IMR-90 (cell line): ENCODE results near the gene HSP90AB1. TPM values are rescaled to one million over a fixed set of nuclear protein-coding genes. Genes with fewer than 3 reads are reported as not detected.

Source experiments
- ATAC-seq: fragments of 200-7000 bp; cut with Tn5 transposase; 2 replicates; pipeline ENCODE4 v1.9.1; 2020; ENCODE audit warnings: low read depth, mild to moderate bottlenecking, moderate library complexity
- BruUV-seq: library from RNA; stranded (reverse); fragments of 400-500 nt; replicated peaks from 2 replicates; lab custom pipeline; 2021; lab: Mats Ljungman, UMichigan
- CTCF ChIA-PET: fragments of 300-600 bp; formaldehyde crosslinking; extraction: SDS; loops from one replicate; lab custom pipeline; 2021; ENCODE audit warnings: antibody characterized with exemption; lab: Yijun Ruan, JAX
- POLR2A ChIA-PET: fragments of 300-600 bp; sonication (Branson Sonifier 250); formaldehyde crosslinking; loops from one replicate; lab custom pipeline; 2022; ENCODE audit warnings: antibody characterized with exemption; ENCODE audit not compliant: unreplicated experiment; lab: Charles Lee
- DNase-seq: peaks from one replicate; pipeline ENCODE4 v3.0.0; 2013
- H2AFZ ChIP-seq: replicated peaks from 2 replicates; pipeline ENCODE3; 2013; ENCODE audit warnings: low read length, mild to moderate bottlenecking; ENCODE audit not compliant: poor library complexity
- H2AK5ac ChIP-seq: 2 replicates; pipeline ENCODE4 v1.6.1; 2013; ENCODE audit warnings: low read depth, low read length, inconsistent platforms
- H2AK9ac ChIP-seq: replicated peaks from 2 replicates; pipeline ENCODE3; 2013; ENCODE audit warnings: mild to moderate bottlenecking, low read depth, low read length, moderate library complexity; ENCODE audit not compliant: poor library complexity
- H2BK120ac ChIP-seq: 2 replicates; pipeline ENCODE4 v1.6.1; 2013; ENCODE audit warnings: low read depth, low read length, inconsistent platforms
- H2BK15ac ChIP-seq: 3 replicates; pipeline ENCODE4 v1.6.1; 2013; ENCODE audit warnings: low read depth, low read length, inconsistent platforms
- H2BK20ac ChIP-seq: 2 replicates; pipeline ENCODE4 v1.6.1; 2013; ENCODE audit warnings: low read depth, mild to moderate bottlenecking, inconsistent platforms, low read length, moderate library complexity
- H2BK5ac ChIP-seq: 2 replicates; pipeline ENCODE4 v1.6.1; 2013; ENCODE audit warnings: mild to moderate bottlenecking, low read depth, low read length, inconsistent platforms; ENCODE audit not compliant: poor library complexity, severe bottlenecking
- H3K14ac ChIP-seq: replicated peaks from 2 replicates; pipeline ENCODE4 v1.6.1; 2013; ENCODE audit warnings: low read depth, low read length, inconsistent platforms
- H3K18ac ChIP-seq: 2 replicates; pipeline ENCODE4 v1.6.1; 2013; ENCODE audit warnings: low read depth, low read length, control low read depth
- H3K23ac ChIP-seq: 2 replicates; pipeline ENCODE4 v1.6.1; 2013; ENCODE audit warnings: low read depth, low read length, inconsistent platforms
- H3K27ac ChIP-seq: 2 replicates; pipeline ENCODE4 v1.5.1; 2013; ENCODE audit warnings: mild to moderate bottlenecking, control low read depth, low read length; ENCODE audit not compliant: insufficient read depth
- H3K27me3 ChIP-seq: 2 replicates; pipeline ENCODE4 v1.6.1; 2013; ENCODE audit warnings: low read length; ENCODE audit not compliant: control insufficient read depth, insufficient read depth
- H3K36me3 ChIP-seq: 2 replicates; pipeline ENCODE4 v1.6.1; 2013; ENCODE audit warnings: low read length, mixed read lengths; ENCODE audit not compliant: control insufficient read depth, insufficient read depth
- H3K4ac ChIP-seq: 2 replicates; pipeline ENCODE4 v1.6.1; 2013; ENCODE audit warnings: low read depth, low read length, inconsistent platforms
- H3K4me1 ChIP-seq: 2 replicates; pipeline ENCODE4 v1.6.1; 2013; ENCODE audit warnings: low read length, mixed read lengths; ENCODE audit not compliant: control insufficient read depth, insufficient read depth
- H3K4me2 ChIP-seq: 2 replicates; pipeline ENCODE4 v1.6.1; 2013; ENCODE audit warnings: low read depth, mild to moderate bottlenecking, control low read depth, low read length, moderate library complexity
- H3K4me3 ChIP-seq: 2 replicates; pipeline ENCODE4 v1.5.1; 2013; ENCODE audit warnings: low read depth, mild to moderate bottlenecking, control low read depth, low read length, moderate library complexity; ENCODE audit not compliant: insufficient read depth
- H3K56ac ChIP-seq: 2 replicates; pipeline ENCODE4 v1.6.1; 2013; ENCODE audit warnings: low read length, inconsistent platforms; ENCODE audit not compliant: insufficient read depth; ENCODE audit errors: extremely low read depth
- H3K79me1 ChIP-seq, 2 experiments: 2 replicates each; pipeline ENCODE4 v1.6.1; 2013; ENCODE audit warnings: low read length in 2 of 2, inconsistent platforms in 1 of 2, low read depth in 1 of 2
- H3K9ac ChIP-seq: 2 replicates; pipeline ENCODE4 v1.6.1; 2013; ENCODE audit warnings: low read depth, low read length, control low read depth
- H3K9me1 ChIP-seq: 2 replicates; pipeline ENCODE4 v1.6.1; 2013; ENCODE audit warnings: low read length, inconsistent platforms; ENCODE audit not compliant: insufficient read depth
- H3K9me3 ChIP-seq: 2 replicates; pipeline ENCODE4 v1.6.1; 2013; ENCODE audit warnings: low read length; ENCODE audit not compliant: control insufficient read depth, insufficient read depth
- H4K20me1 ChIP-seq: 2 replicates; pipeline ENCODE4 v1.6.1; 2013; ENCODE audit warnings: low read length, inconsistent platforms; ENCODE audit not compliant: insufficient read depth
- H4K5ac ChIP-seq: 2 replicates; pipeline ENCODE4 v1.6.1; 2013; ENCODE audit warnings: mild to moderate bottlenecking, low read depth, low read length, control low read depth
- H4K8ac ChIP-seq, 2 experiments: 2 replicates each; pipeline ENCODE4 v1.6.1; 2013; ENCODE audit warnings: low read depth in 2 of 2, low read length in 2 of 2, control low read depth in 1 of 2, inconsistent platforms in 1 of 2
- H4K91ac ChIP-seq: 2 replicates; pipeline ENCODE4 v1.6.1; 2013; ENCODE audit warnings: low read depth, low read length, inconsistent platforms; ENCODE audit not compliant: insufficient read depth
- BHLHE40 ChIP-seq: fragments of 150-350 bp; IDR thresholded peaks from 2 replicates; pipeline ENCODE4 v1.6.1; 2016; ENCODE audit warnings: mild to moderate bottlenecking, low read depth, low read length
- CEBPB ChIP-seq: IDR thresholded peaks from 2 replicates; pipeline ENCODE4 v1.6.1; 2012; ENCODE audit warnings: low read depth, low read length, improper control_type of control experiment
- CHD1 ChIP-seq: IDR thresholded peaks from 2 replicates; pipeline ENCODE4 v1.6.1; 2012; ENCODE audit warnings: low read depth, low read length, improper control_type of control experiment
- FOS ChIP-seq: fragments of 150-350 bp; IDR thresholded peaks from 2 replicates; pipeline ENCODE4 v1.6.1; 2016; ENCODE audit warnings: low read depth, low read length
- MAFK ChIP-seq: IDR thresholded peaks from 2 replicates; pipeline ENCODE4 v1.6.1; 2012; ENCODE audit warnings: low read depth, low read length, improper control_type of control experiment
- MAZ ChIP-seq: IDR thresholded peaks from 2 replicates; pipeline ENCODE4 v1.6.1; 2012; ENCODE audit warnings: low read depth, mild to moderate bottlenecking, low read length, improper control_type of control experiment, moderate library complexity, borderline replicate concordance
- MXI1 ChIP-seq: IDR thresholded peaks from 2 replicates; pipeline ENCODE4 v1.6.1; 2012; ENCODE audit warnings: low read depth, mild to moderate bottlenecking, low read length, moderate library complexity, borderline replicate concordance
- NFE2L2 ChIP-seq: fragments of 150-350 bp; IDR thresholded peaks from 2 replicates; pipeline ENCODE4 v1.6.1; 2016; ENCODE audit warnings: low read depth, mild to moderate bottlenecking, low read length
- POLR2A ChIP-seq: IDR thresholded peaks from 2 replicates; pipeline ENCODE4 v1.6.1; 2012; ENCODE audit warnings: mild to moderate bottlenecking, low read depth, low read length
- RAD21 ChIP-seq: IDR thresholded peaks from 2 replicates; pipeline ENCODE4 v1.6.1; 2012; ENCODE audit warnings: low read length, improper control_type of control experiment
- RCOR1 ChIP-seq: IDR thresholded peaks from 2 replicates; pipeline ENCODE4 v1.6.1; 2012; ENCODE audit warnings: mild to moderate bottlenecking, low read length, improper control_type of control experiment; ENCODE audit not compliant: insufficient replicate concordance
- RFX5 ChIP-seq: IDR thresholded peaks from 2 replicates; pipeline ENCODE4 v1.8.0; 2012; ENCODE audit warnings: low read depth, mild to moderate bottlenecking, low read length, moderate library complexity
- SMC3 ChIP-seq: fragments of 150-350 bp; IDR thresholded peaks from 2 replicates; pipeline ENCODE4 v1.6.1; 2016; ENCODE audit warnings: low read depth, mild to moderate bottlenecking, antibody characterized with exemption, low read length, moderate library complexity
- WGBS, 2 experiments: methylation state at CpG; one replicate each; pipeline versions ENCODE4 v1.1.5 to v1.1.7; 2013; ENCODE audit warnings: missing lambda C conversion rate in 2 of 2; ENCODE audit not compliant: insufficient read length in 1 of 2; ENCODE audit errors: extremely low coverage in 2 of 2; 5-methylcytosine and 5-hydroxymethylcytosine counted together
- dilution Hi-C: fragments of 300-500 bp; cut with HindIII; formaldehyde crosslinking; loops from one replicate; pipeline ENCODE4 v1.14.3; 2018; ENCODE audit warnings: low sequenced_read_pairs; ENCODE audit not compliant: unreplicated experiment
- in situ Hi-C: fragments of 300-500 bp; cut with MboI; formaldehyde crosslinking; loops from 3 replicates; pipeline ENCODE4 v1.14.3; 2019; ENCODE audit warnings: low sequenced_read_pairs, inconsistent platforms, mixed read lengths
- intact Hi-C: fragments of 100-400 bp; cut with micrococcal nuclease; formaldehyde crosslinking; loops from 2 replicates; pipeline ENCODE4 v1.10.0; 2022
- polyA plus RNA-seq, 3 experiments: library from polyadenylated mRNA; depleted of rRNA; stranded (reverse); fragments of >200 nt; gene quantifications; 2 replicates each; pipeline ENCODE4 v1.2.3, GENCODE V29; 2012; ENCODE audit warnings: low replicate concordance in 1 of 3
- total RNA-seq: library from RNA; depleted of rRNA; stranded (reverse); fragments of >200 nt; gene quantifications from 2 replicates; pipeline ENCODE4 v1.2.3, GENCODE V29; 2012
- TF ChIP-seq, protein P1 (sequence below): conservative IDR thresholded peaks from 2 replicates; pipeline ENCODE4 v1.5.1; 2012; ENCODE audit warnings: mild to moderate bottlenecking, low read depth, low read length, improper control_type of control experiment
- TF ChIP-seq, protein P2 (sequence below): fragments of 150-350 bp; IDR thresholded peaks from 2 replicates; pipeline ENCODE4 v1.6.1; 2017; ENCODE audit warnings: mild to moderate bottlenecking, antibody characterized with exemption, low read length, low read depth

HSP90AB1 gene
- total and polyA plus RNA-seq, 2 of the 4 experiments (the other 2 are of a cell fraction): 887 to 1,307 TPM

DNA sequence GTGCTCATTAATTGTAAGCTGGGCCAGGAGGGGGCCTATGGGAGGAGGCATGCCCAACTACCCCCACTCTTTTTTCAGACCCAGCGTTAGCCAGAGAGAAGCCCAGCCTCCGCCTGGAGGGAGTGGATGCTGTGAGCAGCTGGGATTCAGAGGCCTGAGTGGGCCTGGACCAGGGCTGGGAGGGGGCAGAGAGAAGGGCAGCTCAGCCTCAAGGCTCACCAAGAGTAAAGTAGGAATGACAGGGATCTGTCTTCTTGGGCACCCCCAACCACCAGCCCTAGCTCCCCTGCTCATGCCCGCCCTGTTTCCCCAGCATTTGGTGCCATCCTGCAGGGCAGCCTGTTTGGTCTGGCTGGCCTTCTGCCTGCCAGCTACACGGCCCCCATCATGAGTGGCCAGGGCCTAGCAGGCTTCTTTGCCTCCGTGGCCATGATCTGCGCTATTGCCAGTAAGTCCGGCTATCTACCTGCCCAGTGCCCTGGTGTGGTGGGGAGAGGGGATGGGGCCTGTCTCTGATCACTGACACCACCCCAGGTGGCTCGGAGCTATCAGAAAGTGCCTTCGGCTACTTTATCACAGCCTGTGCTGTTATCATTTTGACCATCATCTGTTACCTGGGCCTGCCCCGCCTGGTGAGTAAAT lies 16.7 kb upstream of the HSP90AB1 start:
- Histone ChIP-seq H2AK9ac (no peak overlapping the region), H3K36me3 (peaks cover 2% of the 10 kb centered on the region; the same call in 1 of the 2 replicates), H2BK120ac (no peak overlapping the region), H2AK5ac (no peak overlapping the region), H3K4me1 (peaks cover 10% of the 10 kb centered on the region), H2BK5ac (no peak overlapping the region), H3K4me3 (no peak overlapping the region), H4K5ac (no peak overlapping the region), H3K9me3 (no peaks in the 10 kb centered on the region), H2BK15ac (no peak overlapping the region), H3K27me3 (no peaks in the 10 kb centered on the region), H3K18ac (no peak overlapping the region), H3K14ac (no peak overlapping the region), H3K27ac (no peak overlapping the region), H4K8ac (no peak overlapping the region), H4K91ac (no peak overlapping the region), H3K4ac (no peak overlapping the region), H3K23ac (no peak overlapping the region), H3K79me1 (no peaks in the 10 kb centered on the region), H3K56ac (no peak overlapping the region), H2BK20ac (no peak overlapping the region), H2AFZ (no peak overlapping the region), H4K20me1 (no peaks in the 10 kb centered on the region), H3K9me1 (no peaks in the 10 kb centered on the region), H3K4me2 (no peak overlapping the region), H3K9ac (no peak overlapping the region)
- in situ Hi-C loops: loop anchor here (5.0 kb wide), 1 partner anchor 58 kb away; no protein-coding TSS in a partner anchor
- DNase-seq (no peak), ATAC-seq (no peak)
- intact Hi-C loops: no loop called here
- BruUV-seq: no TSS peak
- POLR2A ChIA-PET: no interaction called here
- dilution Hi-C loops: no loop called here
- TF ChIP-seq POLR2A (no peak), NFE2L2 (no peak), SMC3 (no peak), MXI1 (no peak), RCOR1 (no peak), CEBPB (no peak), MAFK (no peak), RAD21 (no peak), RFX5 (no peak), CHD1 (no peak), BHLHE40 (no peak), MAZ (no peak), FOS (no peak)
- TF ChIP-seq, protein P1, sequence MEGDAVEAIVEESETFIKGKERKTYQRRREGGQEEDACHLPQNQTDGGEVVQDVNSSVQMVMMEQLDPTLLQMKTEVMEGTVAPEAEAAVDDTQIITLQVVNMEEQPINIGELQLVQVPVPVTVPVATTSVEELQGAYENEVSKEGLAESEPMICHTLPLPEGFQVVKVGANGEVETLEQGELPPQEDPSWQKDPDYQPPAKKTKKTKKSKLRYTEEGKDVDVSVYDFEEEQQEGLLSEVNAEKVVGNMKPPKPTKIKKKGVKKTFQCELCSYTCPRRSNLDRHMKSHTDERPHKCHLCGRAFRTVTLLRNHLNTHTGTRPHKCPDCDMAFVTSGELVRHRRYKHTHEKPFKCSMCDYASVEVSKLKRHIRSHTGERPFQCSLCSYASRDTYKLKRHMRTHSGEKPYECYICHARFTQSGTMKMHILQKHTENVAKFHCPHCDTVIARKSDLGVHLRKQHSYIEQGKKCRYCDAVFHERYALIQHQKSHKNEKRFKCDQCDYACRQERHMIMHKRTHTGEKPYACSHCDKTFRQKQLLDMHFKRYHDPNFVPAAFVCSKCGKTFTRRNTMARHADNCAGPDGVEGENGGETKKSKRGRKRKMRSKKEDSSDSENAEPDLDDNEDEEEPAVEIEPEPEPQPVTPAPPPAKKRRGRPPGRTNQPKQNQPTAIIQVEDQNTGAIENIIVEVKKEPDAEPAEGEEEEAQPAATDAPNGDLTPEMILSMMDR: no peak
- TF ChIP-seq, protein P2, sequence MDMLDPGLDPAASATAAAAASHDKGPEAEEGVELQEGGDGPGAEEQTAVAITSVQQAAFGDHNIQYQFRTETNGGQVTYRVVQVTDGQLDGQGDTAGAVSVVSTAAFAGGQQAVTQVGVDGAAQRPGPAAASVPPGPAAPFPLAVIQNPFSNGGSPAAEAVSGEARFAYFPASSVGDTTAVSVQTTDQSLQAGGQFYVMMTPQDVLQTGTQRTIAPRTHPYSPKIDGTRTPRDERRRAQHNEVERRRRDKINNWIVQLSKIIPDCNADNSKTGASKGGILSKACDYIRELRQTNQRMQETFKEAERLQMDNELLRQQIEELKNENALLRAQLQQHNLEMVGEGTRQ: no peak
- no CpG with 5 or more reads among the region's 10 CpGs for WGBS, 2 experiments
- CTCF ChIA-PET: no interaction called here
